NB4 (cell line): ENCODE results near the gene NRAP.

ENCODE experiments used
- DNase-seq: peaks from one replicate; pipeline ENCODE4 v3.0.0; 2010; ENCODE audit warnings: low read depth
- H3K4me3 ChIP-seq: one replicate; pipeline ENCODE4 v1.5.1; 2011; ENCODE audit warnings: mild to moderate bottlenecking, low read depth, low read length, moderate library complexity
- CTCF ChIP-seq: IDR thresholded peaks from one replicate; pipeline ENCODE4 v1.5.1; 2012; ENCODE audit warnings: low read depth, low read length
- MAX ChIP-seq: IDR thresholded peaks from 2 replicates; pipeline ENCODE4 v1.6.1; 2011; ENCODE audit warnings: low read depth, low read length
- MYC ChIP-seq: IDR thresholded peaks from 2 replicates; pipeline ENCODE4 v1.6.1; 2011; ENCODE audit warnings: low read depth, low read length
- POLR2A ChIP-seq: IDR thresholded peaks from 2 replicates; pipeline ENCODE4 v1.6.1; 2011; ENCODE audit warnings: mild to moderate bottlenecking; ENCODE audit not compliant: insufficient read length; ENCODE audit errors: extremely low read depth

Gene NRAP

GRCh38 chr10:113609704-113610108, 54.1 kb downstream of the NRAP start:
- H3K4me3 ChIP-seq: no peak overlapping the region
- DNase-seq: no peak
- TF ChIP-seq MAX (no peak), MYC (no peak), POLR2A (no peak), CTCF (no peak)

- no peak for DNase-seq
- TF ChIP-seq MYC (no peak), MAX (no peak), POLR2A (no peak), CTCF (no peak)
- H3K4me3 ChIP-seq: no peak overlapping the region
These were observed 58.4 kb downstream of the NRAP start for GRCh38 chr10:113605268-113605978.

- no peak for DNase-seq
- no peak overlapping the region for H3K4me3 ChIP-seq
- TF ChIP-seq MAX (no peak), POLR2A (no peak), MYC (no peak), CTCF (no peak)
These were observed 59.3 kb downstream of the NRAP start for GRCh38 chr10:113604572-113604971.

GRCh38 chr10:113603057-113603777, 60.6 kb downstream of the NRAP start:
- no peak overlapping the region for H3K4me3 ChIP-seq
- DNase-seq: no peak
- no peak for TF ChIP-seq POLR2A
- TF ChIP-seq MAX: no peak

- DNase-seq: no peak
- TF ChIP-seq CTCF (no peak), POLR2A (no peak), MYC (no peak), MAX (no peak)
- H3K4me3 ChIP-seq: no peak overlapping the region
These were observed 63.3 kb downstream of the NRAP start for GRCh38 chr10:113600569-113600968.

GRCh38 chr10:113594652-113595051, 69.2 kb downstream of the NRAP start:
- TF ChIP-seq MAX: no peak
- no peak for TF ChIP-seq MYC
- no peak for TF ChIP-seq POLR2A
- no peak for TF ChIP-seq CTCF
- no peak overlapping the region for H3K4me3 ChIP-seq
- DNase-seq: no peak
